Choroid plexus epithelial cell (primary cell): ENCODE data around the gene UGP2.
"Not testable (repeated sequence)": the region's sequence is repeated elsewhere in the genome, so short reads cannot be mapped to it uniquely, and the experiment has no call there.

Experiments used
- DNase-seq: peaks from one replicate; pipeline ENCODE4 v3.0.0-alpha.2; 2010; ENCODE audit warnings: low read depth
- H3K4me3 ChIP-seq: 2 replicates; pipeline ENCODE4 v1.5.1; 2011; ENCODE audit warnings: low read depth, mild to moderate bottlenecking, control low read depth, low read length, moderate library complexity
- CTCF ChIP-seq: conservative IDR thresholded peaks from 2 replicates; pipeline ENCODE4 v1.5.1; 2011; ENCODE audit warnings: low read depth, mild to moderate bottlenecking, control low read depth, inconsistent platforms, low read length, moderate library complexity

UGP2 gene

GRCh38 chr2:63841254-63842022 is at the start of gene UGP2:
Gene UGP2 (plus strand): TSS chr2:63841896. CDS start chr2:63842186, 290 bp downstream.
- DNase-seq = peak; percentile 97
- peak; percentile 38 for TF ChIP-seq CTCF
- H3K4me3 ChIP-seq = peak within 1 kb of the TSS; percentile 82

GRCh38 chr2:63792530-63792929 is 49.2 kb upstream of the UGP2 start:
- no peak for TF ChIP-seq CTCF
- no peak overlapping the region for H3K4me3 ChIP-seq

GRCh38 chr2:63796366-63796765 is 45.3 kb upstream of the UGP2 start:
- no peak overlapping the region for H3K4me3 ChIP-seq
- TF ChIP-seq CTCF = no peak
- DNase-seq = no peak

More at GRCh38 chr2:63792530-63792929, 49.2 kb upstream of the UGP2 start:
- peak; percentile 97 for DNase-seq

GRCh38 chr2:63796796-63797195 is 44.9 kb upstream of the UGP2 start:
- no peak for TF ChIP-seq CTCF
- no peak overlapping the region for H3K4me3 ChIP-seq
- no peak for DNase-seq

GRCh38 chr2:63801455-63801854 is 40.2 kb upstream of the UGP2 start:
- no peak for TF ChIP-seq CTCF
- H3K4me3 ChIP-seq = no peak overlapping the region
- DNase-seq = no peak

GRCh38 chr2:63805412-63805811 is 36.3 kb upstream of the UGP2 start:
- no peak overlapping the region for H3K4me3 ChIP-seq
- DNase-seq = no peak
- no peak for TF ChIP-seq CTCF

- DNase-seq, H3K4me3 ChIP-seq: not testable (repeated sequence)
Observed at GRCh38 chr2:63808036-63808435, 33.7 kb upstream of the UGP2 start.

- not testable (repeated sequence) for DNase-seq, H3K4me3 ChIP-seq
Observed at GRCh38 chr2:63808911-63809310, 32.8 kb upstream of the UGP2 start.
